GM19468 (cell line): ENCODE data around the gene SCIN.
A peak's percentile ranks its signal among the peaks of the same experiment; 100 is the strongest.

Source experiments
- ATAC-seq: cut with Tn5 transposase; IDR thresholded peaks from one replicate; pipeline ENCODE4 v1.9.1; 2021; ENCODE audit warnings: mild to moderate bottlenecking, moderate library complexity, moderate number of reproducible peaks; ENCODE audit not compliant: unreplicated experiment; ENCODE audit errors: extremely low read depth

Gene SCIN

DNA sequence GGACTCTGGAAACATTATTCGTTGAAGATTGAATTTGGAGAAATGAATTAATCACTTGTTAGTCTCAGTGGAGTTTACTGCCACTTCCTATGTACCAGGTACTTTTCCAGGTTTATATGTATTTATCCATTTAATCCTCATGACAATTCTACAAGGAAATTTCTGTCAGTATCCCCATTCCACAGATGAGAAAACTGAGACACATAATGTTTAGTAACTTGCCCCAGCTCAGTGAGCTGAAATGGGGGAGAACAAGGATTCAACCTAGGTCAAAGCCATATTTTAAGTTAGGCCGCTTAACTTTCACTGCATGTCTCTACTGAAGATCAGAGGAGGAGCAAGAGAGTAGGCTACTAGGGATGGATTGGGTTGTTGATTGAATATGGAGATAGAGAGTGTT is 4.6 kb upstream of the SCIN start:
- ATAC-seq = no peak

DNA sequence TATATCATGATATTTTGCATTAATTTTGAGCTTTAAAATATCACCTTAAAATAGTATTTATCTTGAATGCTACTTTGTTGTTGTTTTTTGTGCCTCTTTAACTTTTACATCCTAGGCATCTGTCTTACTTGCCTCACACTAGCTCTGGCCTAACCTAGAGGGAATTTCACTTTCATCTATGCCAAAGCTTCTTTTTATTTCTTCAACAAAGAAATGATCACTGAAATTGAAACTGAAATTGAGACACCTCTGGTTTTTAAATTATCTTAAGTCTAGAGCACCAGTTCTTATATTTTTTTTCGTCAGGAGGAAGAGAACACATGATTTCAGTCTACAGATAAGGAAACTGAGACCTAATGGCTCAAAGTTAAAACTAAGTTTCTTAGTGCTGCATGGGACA is 3.5 kb upstream of the SCIN start:
- peak; percentile 83 for ATAC-seq

DNA sequence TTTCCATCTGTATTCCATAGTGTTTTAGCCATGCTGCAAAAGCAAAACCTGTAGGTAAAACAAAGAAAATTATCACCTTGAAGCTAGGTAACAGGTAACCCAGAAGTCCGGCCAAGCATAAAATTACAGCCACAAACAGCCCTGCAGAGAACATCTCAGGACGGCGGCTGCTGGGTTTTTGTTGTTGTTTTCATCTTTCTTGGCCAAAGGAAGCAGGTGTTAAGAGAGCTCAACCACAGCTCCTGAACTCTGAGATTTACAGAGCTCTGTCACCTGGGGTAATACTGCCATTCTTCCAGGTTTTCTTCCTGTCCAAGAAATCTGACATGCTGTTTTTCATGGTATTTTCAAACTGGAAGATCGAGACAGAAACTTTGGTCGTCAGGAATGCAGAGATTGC is 847 bp upstream of the SCIN start:
- no peak for ATAC-seq

DNA sequence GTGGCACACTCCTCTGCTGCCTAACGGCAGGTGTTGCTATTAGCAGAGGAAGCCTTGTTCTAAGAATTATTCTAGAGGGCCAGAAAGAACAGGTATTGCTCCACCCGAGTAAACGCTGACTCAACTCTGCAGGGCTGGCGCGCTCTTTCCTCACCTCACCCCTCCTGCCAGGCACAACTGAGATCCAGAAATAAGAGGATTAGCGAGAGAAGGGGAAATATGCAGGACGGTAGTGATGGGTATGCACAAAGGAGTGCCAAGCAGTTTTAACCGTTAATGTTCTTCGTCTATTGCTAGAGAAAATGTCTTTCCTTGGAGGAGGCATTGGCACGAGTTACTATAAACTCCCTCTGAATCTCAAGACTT is 369 bp upstream of the SCIN start:
- ATAC-seq = no peak

DNA sequence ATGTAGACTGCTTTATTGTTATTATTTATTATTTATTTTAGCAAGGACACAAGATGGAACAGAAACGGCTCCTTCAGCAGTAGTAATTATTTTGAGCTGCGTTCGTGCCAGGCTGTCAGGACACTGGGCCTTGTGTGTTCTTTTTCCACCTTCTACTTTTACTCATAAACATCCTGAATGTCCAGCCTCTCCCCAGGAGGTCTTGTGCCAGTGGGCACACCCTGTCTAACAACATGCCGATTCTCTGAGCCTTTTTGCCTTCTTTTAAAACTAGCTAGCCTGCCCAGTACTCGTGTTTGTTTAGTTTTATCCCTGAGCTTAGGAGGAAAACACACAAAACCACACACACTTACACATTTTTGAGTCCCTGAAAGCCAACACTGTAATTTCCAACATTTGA is 1.2 kb downstream of the SCIN start:
- no peak for ATAC-seq

DNA sequence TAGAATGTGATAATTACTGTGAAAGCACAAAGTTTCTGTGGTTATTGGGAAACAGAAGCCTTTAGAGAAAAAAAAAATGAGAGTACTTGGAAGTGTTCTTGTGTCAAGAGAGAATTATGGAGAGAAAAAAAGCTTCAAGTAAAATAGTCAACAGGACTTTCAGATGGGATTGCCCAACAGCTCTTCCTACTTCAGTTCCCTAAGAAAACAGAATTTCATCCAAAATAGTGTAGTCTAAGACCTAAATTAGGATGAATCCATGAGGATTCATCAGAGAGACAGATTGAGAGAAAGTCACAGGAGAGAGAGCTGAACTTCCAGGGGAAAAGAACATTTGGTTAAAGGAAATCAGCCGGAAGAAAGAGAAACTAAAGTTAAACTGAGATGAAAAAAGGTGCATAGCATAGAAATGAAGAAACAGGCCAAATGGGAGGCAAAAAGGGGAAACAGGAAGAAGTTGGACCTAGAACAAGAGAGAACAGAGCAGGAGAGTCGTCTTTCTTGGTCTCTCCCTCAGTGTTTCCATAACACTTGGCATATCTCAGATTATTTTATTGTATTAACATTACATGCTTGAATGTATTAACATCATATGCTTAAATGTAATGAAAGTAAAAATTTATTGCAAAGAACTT is 2.5 kb downstream of the SCIN start:
- no peak for ATAC-seq

DNA sequence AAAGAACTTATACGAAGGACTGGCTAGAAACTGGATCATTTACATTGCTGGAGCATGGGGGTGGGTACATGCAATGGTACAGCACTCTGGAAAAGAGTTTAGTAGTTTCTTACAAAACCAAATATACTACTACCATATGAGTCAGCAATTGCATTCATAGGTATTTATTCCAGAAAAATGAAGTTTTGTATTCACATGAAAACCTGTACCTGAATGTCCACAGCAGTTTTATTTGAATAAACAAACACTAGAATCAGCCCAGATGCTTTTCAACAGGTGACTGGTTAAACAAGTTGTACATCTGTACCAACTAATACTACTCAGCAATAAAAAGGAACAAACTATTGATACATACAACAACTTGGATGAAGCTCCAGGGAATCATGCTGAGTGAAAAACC is 3.4 kb downstream of the SCIN start:
- ATAC-seq = no peak

DNA sequence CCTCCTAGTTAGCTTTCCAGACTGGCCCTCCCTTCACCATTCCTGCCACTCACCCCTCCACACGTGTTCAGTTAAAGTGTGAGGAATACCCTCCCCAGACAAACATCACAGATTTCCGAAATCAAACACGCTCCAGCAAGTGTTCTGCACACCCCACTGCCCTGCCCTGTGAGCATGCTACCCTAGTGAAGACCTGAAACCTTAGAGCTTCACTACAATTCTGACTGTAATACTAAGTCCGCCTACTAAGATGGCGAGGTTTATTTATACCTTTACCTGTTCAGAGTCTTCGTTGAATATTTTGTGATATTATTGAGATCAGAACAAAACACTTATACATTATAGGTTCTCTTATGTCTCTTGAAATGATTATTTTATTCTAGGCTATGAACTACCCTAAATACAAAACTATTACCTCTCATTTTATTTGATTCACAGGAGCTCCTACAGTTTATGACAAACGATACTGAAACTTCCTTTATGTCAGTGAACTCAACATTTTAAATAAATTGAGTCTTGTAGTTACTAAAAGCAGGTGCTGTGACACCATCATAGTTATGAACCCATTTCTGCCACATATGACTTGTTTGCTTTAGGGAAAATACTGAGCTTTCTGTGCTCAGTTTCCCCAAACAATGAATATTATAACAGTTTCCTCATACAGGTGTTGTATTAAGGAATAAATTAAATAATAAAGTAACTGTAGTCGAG is 8.6 kb downstream of the SCIN start:
- ATAC-seq = no peak

DNA sequence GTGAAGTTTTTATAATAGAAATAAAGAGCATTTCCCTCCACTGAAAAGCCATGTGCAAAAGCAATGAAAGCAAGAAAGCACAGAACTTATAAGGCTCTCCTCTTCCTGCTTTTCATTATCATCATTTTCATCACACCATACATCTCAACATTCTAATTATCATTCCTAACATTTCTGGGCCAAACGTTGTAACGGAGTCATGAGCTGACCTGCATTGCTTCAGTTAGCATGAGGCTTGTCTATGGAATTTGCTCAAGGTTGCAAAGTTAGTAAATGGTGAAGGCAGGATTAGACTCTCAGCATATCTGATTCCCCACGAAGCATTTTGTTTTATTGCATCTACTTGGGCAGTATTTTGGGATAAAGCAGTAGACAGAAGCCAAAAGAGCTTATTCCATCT is 11.4 kb downstream of the SCIN start:
- no peak for ATAC-seq

DNA sequence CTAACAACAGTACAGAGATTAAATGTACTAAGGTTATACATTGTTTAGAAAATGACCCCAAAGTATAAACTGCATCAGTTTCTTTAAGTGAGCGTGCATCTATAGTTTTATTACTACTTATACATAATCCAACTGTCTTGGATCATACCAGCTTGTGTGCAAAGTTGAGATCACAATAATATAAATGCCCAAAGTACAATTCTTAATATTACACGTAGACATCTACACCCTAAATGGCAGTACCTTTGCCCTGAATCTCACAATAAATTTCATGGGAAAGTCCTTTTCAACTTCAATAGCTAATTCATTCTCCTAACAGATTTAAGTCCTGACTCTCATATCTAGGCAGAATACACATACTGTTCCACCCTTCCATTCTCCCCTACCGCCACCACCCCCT is 11.8 kb downstream of the SCIN start:
- no peak for ATAC-seq

DNA sequence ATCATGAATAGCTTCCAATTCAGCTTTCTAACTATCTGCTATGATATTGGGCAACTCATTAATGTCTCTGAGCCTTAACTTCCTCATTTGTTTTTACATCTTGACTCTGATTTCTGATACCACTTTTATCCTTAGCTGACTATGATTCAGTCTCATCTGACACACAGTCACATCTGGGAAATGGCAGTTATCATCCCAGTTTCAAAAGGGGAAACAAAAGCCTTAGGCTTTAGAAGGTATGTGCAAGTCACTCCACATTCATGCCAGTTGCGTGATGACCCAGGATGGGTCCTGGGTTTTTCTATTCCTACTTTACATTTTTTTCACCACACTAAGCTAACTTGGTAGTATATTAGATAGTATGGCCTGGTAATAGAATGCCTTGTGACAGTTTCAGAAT is 12.7 kb downstream of the SCIN start:
- no peak for ATAC-seq

DNA sequence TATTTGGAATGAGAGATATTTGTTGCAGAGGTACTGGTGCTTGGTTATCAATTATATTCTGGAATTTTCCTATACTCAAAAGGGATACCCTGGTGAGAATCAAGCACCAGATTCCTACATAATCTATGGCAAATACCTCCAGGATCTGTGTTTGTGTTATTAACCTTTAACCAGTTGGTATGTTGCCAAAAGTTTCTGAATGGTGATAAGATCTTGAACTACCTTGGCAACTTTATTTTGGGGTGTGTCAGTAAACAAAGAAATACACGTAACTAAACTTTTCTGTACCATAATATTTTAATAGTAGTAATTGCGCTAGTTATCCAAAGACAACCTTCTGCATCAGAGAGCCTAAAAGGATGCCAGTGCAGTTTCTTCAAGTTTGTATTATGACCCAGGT is 13.4 kb downstream of the SCIN start:
- ATAC-seq = no peak

DNA sequence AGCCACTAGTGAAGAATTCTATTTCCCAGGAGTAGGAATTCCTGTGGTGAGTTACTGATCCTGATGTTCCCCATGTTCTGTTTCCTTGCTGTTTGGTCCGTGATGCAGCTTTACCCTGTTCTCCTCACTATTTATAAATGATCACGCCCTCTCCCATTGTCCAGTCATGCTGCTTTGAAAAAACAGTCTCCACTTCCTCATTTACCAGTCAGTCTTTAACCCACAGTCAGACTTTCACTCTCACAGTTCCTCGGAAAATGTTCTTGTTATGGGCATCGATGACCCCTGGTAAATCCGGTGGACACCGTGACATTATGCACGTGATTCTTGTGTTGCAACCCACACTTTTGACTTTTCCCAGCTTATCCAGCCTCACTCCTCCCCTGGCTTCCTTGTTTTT is 14.4 kb downstream of the SCIN start:
- peak; percentile 99 for ATAC-seq

DNA sequence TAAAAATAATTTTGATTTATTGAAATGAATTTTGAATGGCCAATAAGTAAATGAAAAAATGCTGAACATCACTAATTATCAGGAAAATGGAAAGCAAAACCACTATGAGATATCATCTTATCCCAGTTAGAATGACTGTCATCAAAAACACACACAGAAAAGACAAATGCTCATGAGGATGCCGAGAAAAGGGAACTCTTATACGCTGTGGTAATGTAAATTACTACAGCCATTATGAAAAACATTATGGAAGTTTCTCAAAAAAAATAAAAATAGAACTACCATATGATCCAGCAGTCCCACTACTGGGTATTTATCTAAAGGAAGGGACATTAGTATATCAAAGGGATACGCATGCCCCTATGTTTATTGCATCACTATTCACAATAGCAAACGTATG is 15.8 kb downstream of the SCIN start:
- ATAC-seq = no peak

DNA sequence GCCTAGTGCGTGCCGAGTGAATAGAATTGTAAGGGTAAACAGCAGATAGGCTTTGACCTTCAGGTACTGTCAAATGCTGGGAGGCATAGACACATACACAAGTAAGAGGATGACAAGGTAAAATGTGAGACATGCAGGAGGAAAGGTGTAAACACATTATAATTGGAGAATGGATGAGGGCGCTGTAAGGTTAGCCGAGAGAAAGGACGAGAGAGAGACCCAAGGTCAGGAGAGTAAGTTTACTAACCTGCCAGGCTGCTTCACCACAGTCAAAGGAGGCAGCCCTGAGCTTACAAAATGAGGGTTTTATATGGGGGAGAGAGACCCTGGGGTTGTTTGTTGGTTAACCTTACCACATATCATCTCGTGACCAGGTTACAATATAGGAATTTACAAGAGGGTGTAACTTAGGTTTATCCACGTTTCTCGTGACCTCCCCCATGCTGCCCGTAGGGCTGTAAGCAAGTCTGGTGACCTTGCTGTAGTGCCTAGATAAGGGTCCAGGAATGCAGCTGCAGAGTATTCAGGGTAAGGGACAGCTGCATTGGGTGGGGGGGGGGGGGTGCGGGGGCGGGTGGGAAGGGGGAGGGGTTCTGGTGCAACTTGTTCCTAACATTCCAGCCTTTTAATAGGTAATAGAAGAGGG is 17.9 kb downstream of the SCIN start:
- no peak for ATAC-seq

DNA sequence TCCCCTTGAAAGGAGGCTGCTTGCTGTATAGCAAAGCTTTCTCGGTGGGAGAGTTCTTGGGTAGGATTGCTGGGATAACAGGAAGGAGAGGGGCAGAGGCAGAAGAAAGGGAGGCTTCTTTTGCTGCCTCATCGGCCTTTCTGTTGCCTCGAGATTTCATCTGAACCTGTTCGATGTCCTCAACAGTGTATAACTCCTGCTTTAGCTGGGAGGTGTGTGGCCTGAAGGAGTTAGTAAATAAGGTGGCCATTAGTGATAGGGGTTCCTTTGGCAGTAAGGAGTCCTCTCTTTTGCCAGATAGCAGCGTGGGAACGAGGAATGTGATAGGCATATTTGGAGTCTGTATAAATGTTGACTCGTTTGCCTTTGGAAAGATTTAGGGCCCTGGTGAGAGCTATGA is 20.0 kb downstream of the SCIN start:
- no peak for ATAC-seq

DNA sequence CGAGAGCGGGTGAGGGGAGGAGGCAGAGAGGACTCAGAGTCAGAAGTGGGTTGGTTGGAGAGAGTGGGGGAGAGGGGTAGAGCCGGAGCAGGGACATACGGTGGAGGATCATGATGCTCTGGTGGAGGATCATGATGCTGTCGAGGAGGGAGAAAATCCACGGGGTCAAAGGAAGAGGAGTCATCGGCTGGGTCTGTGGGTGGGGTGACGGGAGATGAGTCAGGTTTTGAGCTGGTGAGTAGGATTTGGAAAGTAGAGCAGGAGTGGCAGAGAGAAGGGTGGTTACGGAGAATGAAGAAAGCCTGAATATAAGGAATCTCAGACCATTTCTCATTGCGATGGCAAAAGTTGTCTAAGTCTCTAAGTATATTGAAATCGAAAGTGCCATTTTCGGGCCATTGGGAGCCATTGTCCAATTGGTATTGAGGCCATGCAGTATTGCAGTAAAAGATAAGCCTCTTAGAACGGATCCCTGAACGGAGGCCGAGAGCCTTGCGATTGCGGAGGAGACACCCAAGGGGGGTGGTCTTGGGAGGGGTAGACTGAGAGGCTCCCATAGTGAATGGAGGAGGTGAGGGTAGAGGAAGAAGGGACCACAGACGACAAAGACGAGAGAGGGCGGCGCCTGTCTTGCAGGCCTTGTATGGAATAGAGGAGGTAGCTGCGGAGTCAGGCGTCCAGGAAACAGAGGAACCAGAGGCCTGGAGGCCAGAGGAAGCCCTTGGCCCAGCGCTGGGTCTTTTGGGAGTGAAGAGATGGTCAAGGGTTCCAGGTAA is 23.8 kb downstream of the SCIN start:
- no peak for ATAC-seq

DNA sequence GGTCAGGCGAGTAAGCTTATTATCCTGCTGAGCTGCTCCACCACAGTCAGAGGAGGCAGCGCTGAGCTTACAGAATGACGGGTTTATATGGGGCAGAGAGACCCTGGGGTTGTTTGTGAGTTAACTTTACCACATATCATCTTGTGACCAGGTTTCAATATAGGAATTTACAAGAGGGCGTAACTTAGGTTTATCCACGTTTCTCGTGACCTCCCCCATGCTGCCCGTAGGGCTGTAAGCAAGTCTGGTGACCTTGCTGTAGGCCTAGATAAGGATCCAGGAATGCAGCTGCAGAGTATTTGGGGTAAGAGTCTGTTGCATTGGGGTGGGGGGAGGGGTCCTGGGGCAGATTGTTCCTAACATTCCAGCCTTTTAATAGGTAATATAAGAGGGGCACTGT is 24.6 kb downstream of the SCIN start:
- no peak for ATAC-seq

DNA sequence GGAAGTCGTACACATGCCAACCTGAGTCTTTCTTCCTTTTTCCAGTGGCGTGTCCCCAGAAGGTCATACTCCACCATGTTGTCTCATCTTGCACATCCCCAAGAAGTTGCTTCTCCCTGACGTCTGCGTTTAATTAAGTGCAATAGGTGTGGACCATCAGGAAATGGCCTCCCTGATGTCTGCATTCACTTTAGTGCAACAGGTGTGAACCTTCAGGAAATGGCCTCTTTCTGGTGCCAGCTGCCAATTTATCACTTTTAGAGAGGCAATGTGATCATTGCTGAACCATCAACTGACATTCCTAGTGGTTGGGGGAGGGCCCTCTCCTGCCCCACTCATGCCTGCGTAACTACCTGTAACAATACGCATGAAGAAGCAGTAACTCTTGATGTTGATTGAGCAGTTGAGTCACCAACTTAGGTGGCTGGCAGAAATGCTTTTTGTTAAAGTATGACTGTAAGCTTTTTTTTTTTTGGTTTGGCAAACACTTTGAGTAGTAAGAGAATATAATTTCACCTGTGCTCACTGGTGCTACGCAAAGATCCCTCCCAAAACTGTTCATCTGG is 25.8 kb downstream of the SCIN start:
- ATAC-seq = no peak

DNA sequence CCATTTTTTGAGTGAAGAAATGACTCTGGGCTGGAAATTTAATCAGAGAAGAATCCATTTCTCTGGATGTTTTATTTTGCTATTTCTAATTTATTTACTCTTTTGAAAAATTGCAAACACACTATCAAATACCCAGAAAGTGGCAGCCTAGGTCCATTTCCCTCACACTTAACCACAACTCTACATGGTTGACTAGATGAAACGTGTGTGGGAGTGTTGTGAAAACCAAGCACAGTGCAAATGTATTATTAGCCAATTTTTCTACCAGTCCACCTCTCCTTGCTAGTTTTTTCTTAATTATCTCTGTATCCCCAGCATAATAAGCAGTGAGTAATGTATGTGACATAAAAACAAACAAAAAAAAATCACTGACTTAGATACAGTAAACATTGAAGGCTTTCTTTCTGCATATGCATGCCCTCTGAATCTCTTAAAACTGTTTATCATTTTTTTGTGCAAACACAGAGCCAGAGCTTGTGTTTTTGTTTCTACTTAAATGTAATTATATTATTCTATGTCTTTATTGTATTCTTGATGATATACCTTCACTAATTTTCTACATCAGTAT is 30.9 kb downstream of the SCIN start:
- no peak for ATAC-seq
